Medulla oblongata (tissue), 1 donor: ENCODE results near the gene SLC25A25.
"Not testable (repeated sequence)": the region's sequence is repeated elsewhere in the genome, so short reads cannot be mapped to it uniquely, and the experiment has no call there.

ENCODE experiments used
- DNase-seq: peaks from one replicate; pipeline ENCODE4 v3.0.0-alpha.2; 2015; ENCODE audit errors: extremely low spot score

SLC25A25 gene

DNA sequence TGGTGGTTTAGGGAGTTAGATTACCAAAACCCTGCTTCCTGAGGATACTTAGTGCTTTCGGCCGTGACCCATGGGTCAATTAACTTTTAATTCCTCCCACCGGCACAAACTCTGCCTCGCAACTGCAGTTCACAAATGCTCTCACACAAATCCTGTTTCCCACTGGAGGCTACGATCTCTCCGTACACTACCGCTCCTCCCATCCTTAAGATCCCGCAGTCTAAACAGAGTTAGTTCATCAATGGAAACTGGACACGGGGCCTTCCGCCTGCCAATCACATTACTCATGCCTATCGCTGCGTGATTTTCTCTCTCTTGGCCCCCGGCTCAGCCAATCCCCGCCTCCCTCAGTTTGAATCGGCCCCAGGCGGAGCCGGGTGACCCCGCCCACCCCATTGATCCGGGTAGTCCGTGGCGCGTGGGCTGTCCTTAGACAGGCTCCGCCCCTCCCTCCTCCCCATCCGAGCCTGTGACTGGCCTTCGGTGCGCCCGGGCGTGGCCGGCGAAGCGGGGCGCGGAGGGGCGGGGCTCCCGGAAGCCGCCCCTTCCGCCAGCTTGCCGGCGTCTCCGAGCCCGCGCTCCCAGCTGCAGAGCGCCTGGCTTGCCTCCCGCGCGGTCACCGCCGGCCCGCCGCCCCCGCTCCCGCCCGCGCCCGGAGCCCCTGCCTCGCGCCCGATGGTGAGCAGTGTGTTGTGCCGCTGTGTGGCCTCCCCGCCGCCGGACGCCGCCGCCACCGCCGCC lies at the start of gene SLC25A25:
Gene SLC25A25 (plus strand): TSS at position 588 of the 741 bp plus-strand sequence. CDS start 88 bp downstream, at position 676.
- DNase-seq = peak; percentile 99

DNA sequence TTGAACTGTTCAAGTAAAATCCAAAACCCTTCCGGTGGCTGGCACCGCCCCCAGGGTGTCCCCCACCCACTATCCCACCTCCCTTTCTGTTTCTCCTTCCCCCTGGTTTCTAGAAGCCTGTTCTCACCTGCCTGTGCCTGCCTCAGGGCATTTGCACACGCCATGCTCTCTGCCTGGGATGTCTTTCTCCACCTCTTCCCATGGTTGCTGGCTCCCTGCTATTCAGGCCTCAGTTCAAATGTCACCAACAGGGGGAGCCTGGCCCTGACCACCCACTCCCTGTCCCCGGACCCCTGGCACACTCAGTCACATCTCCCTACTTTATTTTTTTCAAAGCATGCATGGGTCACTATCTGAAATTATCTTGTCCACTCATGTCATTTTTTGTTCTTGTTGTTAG lies 47.3 kb upstream of the SLC25A25 start:
- no peak for DNase-seq

DNA sequence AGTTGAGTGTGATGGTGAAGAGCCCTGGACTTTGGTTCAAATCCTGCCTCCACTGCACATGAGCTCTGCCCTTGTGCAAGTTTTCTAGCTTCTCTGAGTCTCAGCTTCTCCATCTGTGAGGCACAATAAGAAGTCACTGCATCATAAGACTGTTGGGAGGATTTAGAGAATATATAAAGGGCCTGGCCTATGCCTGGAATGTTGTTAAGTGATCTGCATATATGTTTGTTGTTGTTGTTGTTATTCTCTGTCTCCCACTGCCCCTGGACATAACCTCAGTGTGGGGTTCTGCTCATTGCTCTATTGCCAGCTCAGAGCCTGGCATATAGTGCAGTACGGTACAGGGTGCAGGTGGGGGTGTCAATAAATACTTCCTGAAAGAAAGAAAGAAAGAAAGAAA lies 46.9 kb upstream of the SLC25A25 start:
- no peak for DNase-seq

DNA sequence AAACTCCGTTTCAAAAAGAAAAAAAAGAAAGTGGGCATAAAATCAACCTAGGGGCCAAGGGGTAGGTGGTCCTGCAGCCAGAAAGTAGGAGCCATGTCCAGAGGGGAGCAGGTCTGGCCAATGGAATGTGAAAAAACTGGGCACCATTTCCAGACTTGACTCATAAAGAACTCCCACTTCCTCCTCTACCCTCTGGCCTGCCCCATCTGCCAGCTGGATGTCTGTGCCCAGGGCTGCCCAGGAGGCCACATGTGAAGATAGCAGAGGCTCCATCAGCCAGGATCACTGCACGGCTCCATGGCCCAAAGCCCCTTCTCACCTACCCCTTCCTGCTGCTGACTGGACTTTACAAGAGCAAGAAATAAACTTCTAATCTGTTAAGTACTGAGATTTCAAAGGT lies 45.1 kb upstream of the SLC25A25 start:
- DNase-seq = no peak

DNA sequence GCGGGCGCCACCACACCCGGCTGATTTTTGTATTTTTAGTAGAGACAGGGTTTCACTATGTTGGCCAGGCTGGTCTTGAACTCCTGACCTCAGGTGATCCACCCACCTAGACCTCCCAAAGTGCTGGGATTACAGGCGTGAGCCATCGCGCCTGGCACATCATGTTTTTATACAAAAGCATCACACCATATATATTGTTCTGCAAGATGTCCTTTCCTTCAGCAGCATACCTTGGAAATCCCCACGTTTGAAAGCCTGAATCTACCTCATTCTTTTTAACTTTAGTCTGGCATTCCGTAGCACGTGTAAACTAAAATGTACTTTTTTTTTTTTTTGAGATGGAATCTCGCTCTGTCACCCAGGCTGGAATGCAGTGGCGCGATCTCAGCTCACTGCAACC lies 44.4 kb upstream of the SLC25A25 start:
- not testable (repeated sequence) for DNase-seq

DNA sequence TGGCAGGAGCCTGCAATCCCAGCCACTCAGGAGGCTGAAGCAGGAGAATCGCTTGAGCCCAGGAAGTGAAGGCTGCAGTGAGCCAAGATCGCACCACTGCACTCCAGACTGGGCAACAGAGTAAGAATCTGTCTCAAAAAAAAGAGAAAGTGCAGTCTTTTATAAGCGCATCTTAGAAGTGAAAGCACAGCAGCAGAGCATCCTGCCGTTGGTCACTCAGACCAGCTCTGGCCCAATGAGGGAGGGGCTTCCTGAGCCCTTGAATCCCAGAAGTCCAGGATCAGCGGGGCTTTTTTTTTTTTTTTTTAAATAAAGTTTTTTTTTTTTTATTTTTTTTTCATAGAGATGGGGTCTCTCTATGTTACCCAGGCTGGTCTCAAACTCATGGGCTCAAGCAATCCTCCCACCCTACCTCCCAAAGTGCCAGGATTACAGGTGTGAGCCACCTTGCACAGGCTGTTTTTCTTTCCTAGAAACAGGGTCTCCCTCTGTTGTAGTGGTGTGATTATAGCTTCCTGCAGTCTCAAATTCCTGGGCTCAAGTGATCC lies 43.2 kb upstream of the SLC25A25 start:
- DNase-seq = no peak

DNA sequence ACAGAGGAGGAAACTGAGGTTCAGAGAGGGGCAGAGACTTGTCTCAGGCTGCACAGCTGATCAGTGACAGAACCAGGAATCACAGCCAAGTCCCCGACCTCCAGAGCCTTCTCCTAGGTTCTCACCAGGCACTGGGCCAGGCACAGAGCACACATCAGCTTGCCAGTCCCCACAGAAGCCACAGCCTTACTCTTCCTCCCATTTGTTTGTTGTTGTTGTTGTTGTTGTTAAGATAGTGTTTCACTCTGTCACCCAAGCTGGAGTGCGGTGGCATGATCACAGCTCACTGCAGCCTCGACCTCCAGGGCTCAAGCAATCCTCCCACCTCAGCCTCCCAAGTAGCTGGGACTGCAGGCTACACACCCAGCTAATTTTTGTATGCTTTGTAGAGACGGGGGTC lies 42.3 kb upstream of the SLC25A25 start:
- no peak for DNase-seq

DNA sequence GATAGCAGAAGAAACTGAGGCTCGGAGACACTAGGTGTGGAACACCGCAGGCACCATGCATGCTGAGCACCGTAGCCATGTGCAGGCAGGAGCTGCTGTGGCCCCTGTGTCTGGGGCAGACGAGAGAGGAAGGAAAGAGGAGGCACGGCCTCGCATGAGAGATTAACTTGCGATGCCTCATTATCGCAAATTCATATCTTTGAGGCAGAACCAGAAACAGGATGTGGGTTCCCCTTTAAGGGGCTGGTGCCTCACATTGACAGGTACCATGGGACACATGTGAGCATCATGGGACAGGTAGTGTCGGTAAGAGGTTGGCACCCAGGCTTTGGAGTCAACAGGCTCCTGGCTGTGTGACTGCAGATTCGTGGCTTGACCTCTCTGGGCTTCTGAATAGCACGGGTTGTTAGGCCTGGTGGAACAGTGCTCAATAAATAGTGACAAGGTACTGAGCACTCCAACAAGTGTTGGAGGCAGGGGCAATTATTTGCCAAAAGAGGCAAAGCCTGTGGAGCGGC lies 41.7 kb upstream of the SLC25A25 start:
- no peak for DNase-seq

DNA sequence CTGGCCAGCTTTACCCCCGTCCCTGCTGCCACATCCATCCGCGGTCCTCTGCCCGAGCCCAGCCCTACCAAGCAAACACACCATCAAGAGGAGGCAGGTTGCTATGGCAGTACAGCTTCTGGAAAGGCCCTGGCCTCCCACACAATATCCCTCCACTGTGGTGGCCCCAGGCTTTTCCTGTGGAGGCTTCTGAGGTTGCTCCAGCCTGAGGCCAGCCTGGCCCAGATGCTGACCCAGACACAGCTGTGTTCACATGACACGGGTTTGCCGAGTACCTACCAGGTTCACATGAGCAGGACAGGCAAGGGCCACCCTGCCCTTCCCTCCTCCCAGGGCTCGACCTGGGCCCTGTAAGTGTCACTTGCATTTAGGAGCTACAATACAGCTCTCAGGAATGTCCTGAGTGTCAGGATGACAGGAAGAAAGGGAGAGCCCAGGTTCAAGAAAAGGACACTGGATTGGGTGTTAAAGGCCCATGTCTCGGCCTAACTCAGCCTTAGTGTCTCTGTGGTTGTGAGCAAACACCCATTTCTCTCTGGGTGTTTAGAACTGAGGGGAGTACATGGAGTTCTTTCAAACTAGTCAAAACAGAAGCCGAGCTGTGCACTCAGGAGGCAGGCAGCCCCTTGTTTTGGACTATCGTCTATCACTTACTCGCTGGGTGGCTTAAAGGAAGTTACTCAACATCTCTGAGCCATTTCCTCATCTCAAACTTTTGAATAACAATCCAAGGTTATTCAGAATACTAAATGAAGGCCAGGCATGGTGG lies 41.1 kb upstream of the SLC25A25 start:
- no peak for DNase-seq

DNA sequence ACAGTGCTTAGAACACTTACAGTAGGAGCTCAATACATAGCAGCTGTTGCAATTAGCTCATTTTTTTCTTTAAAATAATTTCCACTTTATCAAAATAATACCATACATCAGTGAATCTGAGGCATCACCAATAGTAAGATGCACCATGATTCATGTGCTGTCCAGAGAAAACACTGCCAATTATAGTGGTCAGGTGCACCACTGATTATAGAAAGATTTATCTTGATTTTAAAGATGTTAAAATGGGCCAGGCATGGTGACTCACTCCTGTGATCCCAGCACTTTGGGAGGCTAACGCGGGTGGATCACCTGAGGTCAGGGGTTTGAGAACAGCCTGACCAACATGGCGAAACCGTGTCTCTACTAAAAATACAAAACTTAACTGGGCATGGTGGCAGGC lies 40.3 kb upstream of the SLC25A25 start:
- DNase-seq = no peak

DNA sequence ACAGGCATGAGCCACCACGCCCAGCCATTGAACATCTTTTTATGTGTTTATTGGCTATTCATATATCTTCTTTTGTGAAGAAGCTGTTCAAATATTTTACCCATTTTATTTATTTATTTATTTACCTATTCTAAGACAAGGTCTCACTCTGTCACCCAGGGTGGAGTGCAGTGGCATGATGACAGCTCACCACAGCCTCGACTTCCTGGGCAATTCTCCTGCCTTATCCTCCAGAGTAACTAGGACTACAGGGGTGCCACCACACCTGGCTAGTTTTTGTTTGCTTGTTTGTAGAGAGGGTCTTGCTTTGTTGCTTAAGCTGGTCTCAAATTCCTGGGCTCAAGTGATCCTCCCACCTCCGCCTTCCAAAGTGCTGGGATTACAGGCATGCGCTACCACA lies 34.4 kb upstream of the SLC25A25 start:
- DNase-seq = no peak

DNA sequence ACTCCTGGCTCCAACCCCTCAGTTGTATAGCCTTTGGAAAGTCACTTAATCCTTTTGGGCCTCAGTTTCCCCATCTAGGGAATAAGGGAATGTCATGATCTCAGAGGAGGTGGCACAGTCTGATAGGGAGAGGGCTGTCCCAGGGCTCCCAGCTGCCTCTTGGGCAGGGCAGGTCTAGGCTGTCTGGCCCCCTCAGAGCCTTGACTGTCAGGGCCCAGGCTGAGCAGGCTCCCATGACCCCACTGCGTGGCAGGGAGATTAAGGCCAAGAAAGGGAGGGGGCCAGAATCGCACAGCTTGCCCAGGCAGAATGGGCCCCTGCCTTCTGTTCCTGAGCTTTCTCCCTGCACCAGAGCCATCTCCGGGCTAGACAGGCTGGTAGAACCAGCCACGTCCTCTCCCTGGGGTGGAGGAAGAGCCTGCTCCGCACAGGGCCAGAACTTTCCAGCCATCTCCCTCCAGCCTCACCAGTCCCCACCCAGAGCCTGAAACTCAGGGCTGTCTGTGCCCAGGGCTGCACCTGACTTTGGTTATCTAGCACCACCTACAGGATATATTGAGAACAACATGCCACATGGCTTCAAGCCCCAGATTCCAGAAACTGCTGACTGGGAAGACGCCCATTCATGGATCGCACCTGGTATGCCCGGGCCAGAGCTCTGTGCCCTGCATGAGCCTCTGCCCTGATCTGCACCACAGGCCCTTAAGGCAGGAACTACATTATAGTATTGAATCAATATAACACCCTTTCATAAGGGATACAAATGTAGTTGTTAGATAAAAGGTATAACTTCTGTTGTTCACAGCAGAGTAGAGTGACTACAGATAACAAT lies 33.0 kb upstream of the SLC25A25 start:
- peak; percentile 93 for DNase-seq

DNA sequence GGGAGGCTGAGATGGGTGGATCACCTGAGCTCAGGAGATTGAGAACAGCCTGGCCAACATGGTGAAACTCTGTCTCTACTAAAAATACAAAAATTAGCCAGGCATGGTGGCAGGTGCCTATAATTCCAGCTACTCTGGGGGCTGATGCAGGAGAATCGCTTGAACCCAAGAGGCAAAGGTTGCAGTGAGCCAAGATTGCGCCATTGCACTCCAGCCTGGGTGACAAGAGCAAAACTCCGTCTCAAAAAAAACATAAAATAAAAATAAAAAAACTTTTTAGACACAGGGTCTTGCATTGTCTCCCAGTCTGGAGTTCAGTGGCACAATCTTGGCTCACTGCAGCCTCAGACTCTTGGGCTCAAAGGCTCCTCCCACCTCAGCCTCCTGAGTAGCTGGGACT lies 31.5 kb upstream of the SLC25A25 start:
- DNase-seq = not testable (repeated sequence)

DNA sequence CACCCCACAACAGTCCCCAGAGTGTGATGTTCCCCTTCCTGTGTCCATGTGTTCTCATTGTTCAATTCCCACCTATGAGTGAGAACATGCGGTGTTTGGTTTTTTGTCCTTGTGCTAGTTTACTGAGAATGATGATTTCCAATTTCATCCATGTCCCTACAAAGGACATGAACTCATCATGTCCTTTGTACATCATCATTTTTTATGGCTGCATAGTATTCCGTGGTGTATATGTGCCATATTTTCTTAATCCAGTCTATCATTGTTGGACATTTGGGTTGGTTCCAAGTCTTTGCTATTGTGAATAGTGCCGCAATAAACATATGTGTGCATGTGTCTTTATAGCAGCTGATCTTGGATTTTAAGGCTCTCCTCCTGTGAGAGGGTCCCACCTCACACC lies 27.2 kb upstream of the SLC25A25 start:
- not testable (repeated sequence) for DNase-seq

DNA sequence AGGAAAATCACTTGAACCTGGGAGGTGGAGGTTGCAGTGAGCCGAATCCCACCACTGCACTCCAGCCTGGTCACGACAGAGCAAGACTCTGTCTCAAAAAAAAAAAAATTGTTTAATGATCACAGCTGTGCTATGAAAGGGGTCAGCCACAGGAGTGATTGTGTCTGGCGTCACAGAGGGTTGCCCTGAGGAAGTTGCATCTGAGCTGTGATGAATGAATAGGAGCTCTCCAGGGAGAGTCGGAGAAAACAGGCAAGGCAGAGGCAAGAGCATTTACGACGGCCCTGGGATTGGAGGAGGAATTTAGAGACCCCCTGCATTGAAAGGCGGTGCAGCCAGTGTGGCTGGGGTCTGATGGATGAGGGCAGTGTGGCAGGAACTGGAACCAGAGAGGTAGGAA lies 26.0 kb upstream of the SLC25A25 start:
- no peak for DNase-seq

DNA sequence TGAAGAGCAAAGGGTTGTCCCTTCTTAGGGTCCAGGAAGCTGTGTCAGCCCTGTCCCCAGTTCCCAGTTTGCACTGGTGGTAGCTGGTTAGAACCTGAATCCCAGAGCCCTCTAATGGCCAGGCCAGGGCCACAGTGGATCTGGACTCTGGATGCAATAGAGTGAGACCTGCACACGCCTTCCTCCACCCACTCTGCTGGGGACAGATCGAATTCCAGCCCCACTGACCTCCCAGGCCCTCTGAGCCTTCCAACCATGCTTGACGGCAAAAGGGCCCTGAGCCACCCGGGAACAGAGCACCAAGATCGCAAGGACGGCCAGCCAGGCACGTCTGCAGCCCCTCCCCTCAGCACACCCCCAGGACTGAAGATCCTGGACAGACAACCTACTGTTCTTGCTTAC lies 24.6 kb upstream of the SLC25A25 start:
- no peak for DNase-seq

DNA sequence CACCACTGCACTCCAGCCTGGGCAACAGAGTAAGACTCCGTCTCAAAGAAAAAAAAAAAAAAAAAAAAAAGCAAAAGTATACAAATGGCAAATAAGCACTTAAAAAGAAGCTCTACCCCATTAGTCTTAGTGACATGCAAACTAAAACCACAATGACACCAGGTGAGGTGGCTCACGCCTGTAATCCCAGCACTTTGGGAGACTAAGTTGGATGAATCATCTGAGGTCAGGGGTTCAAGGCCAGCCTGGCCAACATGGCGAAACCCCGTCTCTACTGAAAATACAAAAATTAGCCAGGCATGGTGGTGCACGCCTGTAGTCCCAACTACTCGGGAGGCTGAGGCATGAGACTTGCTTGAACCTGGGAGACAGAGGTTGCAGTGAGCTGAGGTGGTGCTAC lies 22.6 kb upstream of the SLC25A25 start:
- DNase-seq = not testable (repeated sequence)

DNA sequence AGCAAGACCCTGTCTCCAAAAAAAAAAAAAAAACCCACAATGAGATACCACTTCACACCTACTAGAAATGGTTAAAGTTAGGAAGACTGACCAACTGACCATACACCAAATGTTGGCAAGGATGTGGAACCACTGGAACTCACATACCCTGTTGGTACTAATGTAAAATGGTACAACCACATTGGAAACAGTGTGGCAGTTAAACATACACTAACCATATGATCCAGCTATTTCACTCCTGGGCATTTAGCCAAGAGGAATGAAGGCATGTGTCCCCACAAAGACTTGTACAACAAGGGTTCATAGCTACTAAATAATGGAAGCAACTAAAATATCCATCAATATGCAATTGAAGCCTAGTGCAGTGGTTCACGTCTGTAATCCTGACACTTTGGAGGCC lies 22.2 kb upstream of the SLC25A25 start:
- DNase-seq = no peak

DNA sequence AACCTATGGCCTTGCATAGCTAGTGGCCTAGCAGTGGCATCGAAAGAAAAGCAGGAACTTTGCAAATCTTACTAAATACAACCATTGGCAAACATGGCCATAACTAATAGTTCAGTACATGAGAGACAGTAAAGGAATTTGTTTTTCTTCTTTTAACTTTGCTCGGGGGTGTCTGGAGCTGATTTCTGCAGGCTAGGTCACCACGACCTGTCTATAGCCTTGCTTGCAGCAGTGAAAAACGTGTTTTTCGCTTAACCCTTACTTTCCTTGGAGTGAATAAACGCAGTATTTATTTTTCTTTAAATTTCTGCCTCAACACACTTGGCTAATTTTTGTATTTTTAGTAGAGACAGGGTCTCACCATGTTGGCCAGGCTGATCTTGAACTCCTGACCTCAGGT lies 20.8 kb upstream of the SLC25A25 start:
- no peak for DNase-seq

DNA sequence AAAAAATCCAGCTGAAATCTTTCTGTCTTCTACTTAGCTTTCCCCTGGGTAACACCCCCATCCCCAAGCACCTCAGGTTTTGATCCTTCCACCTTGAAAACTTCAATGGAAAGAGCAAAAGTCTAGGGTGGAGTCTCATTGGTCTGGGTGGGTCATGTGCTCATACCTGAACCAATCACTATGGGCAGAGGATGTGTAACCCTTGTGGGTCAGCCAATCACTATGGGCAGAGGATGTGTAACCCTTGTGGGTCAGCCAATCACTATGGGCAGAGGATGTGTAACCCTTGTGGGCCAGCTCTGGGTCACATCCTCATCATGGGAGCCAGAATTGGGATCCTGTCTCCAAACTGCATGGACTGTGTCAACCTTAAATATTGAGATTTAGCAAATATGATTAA lies 19.4 kb upstream of the SLC25A25 start:
- DNase-seq = no peak

DNA sequence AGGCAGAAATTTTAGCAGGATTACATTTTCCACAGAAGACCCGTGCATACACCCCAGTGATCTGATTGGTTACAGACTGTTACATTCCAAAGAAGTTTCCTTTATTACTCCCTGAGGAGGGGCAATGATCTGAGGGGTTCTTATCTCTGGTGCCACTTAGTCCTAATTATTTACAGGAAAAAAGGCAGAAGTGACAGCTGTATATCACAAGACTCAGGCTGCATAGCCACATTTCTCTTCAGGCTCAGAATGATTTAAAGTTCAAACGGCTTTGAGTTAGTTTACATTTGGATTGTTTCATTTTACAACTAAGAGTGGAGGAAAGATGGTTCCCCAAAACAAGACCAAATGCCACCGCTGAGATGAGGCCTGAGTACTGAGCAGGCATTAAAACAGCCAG lies 18.2 kb upstream of the SLC25A25 start:
- DNase-seq = no peak
